Thyroid gland (tissue), 4 donors: Measurements from ENCODE around the gene MRGPRF.
"Not testable (repeated sequence)": the region's sequence is repeated elsewhere in the genome, so short reads cannot be mapped to it uniquely, and the experiment has no call there.

Experiments
- CTCF ChIP-seq, 6 experiments: fragments of 200-600 bp in 3 of 6; fragments of 450-650 bp in 3 of 6; sonication (generic) in 3 of 6; IDR thresholded peaks; one replicate each; pipeline ENCODE4 v1.5.1; 2016 to 2019; ENCODE audit warnings: antibody characterized with exemption in 6 of 6, mild to moderate bottlenecking in 2 of 6, inconsistent platforms in 1 of 6, moderate library complexity in 1 of 6
- POLR2A ChIP-seq, 2 donors: fragments of 450-650 bp; IDR thresholded peaks; one replicate each; pipeline ENCODE4 v1.6.1; 2017; ENCODE audit warnings: antibody characterized with exemption in 2 of 2, mild to moderate bottlenecking in 2 of 2, moderate library complexity in 1 of 2

GRCh38 chr11:68973706-68974105 lies 39.3 kb downstream of the MRGPRF start:
- not testable (repeated sequence) for TF ChIP-seq CTCF, POLR2A (IDR thresholded peaks at IDR 0.05)
